ENCODE results near the gene ZDHHC14.
"Not testable (repeated sequence)": the region's sequence is repeated elsewhere in the genome, so short reads cannot be mapped to it uniquely, and the experiment has no call there.

- TF ChIP-seq, protein P1, sequence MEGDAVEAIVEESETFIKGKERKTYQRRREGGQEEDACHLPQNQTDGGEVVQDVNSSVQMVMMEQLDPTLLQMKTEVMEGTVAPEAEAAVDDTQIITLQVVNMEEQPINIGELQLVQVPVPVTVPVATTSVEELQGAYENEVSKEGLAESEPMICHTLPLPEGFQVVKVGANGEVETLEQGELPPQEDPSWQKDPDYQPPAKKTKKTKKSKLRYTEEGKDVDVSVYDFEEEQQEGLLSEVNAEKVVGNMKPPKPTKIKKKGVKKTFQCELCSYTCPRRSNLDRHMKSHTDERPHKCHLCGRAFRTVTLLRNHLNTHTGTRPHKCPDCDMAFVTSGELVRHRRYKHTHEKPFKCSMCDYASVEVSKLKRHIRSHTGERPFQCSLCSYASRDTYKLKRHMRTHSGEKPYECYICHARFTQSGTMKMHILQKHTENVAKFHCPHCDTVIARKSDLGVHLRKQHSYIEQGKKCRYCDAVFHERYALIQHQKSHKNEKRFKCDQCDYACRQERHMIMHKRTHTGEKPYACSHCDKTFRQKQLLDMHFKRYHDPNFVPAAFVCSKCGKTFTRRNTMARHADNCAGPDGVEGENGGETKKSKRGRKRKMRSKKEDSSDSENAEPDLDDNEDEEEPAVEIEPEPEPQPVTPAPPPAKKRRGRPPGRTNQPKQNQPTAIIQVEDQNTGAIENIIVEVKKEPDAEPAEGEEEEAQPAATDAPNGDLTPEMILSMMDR (IDR thresholded peaks at IDR 0.05): not testable (repeated sequence)
- not testable (repeated sequence) for TF ChIP-seq POLR2A, EP300 (IDR thresholded peaks at IDR 0.05)
Observed at GRCh38 chr6:157337276-157337675, 43.7 kb upstream of the ZDHHC14 start.
